Measurements from ENCODE around the gene NDUFB11.

NDUFB11 gene

GRCh38 chrX:47176101-47176740 is 31.7 kb upstream of the NDUFB11 start:
- no peak for TF ChIP-seq CTCF (IDR thresholded peaks at IDR 0.05; ENCODE audit: control insufficient read depth, insufficient read depth, low read depth, low read length, missing control alignments)
- H3K4me3 ChIP-seq (ENCODE audit: control insufficient read depth, low read depth, low read length), result no peak overlapping the region
- DNase-seq (ENCODE audit: low read depth), result no peak

DNA sequence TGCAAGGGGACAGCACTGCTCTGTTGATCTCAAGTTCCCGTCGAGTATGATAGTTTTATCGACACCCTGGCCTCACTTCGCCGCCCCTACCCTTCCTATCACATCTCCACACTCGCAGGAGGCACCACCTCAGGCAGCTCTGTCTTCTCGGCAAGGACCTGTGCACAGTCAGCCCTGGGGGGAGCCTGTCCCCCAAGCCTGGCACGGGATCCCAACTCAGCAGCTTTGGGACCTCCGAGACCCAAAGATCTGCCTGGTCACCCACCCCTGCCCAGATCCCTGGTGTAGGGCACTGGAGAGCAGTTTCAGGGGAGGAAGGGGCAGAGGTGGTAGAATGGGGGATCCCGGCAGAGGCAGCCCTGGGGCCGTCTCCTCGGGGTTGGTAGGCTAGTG is 31.1 kb upstream of the NDUFB11 start:
- no peak overlapping the region for H3K4me3 ChIP-seq (ENCODE audit: control insufficient read depth, low read depth, low read length)
- DNase-seq (ENCODE audit: low read depth), result no peak
- no peak for TF ChIP-seq CTCF (IDR thresholded peaks at IDR 0.05; ENCODE audit: control insufficient read depth, insufficient read depth, low read depth, low read length, missing control alignments)

DNA sequence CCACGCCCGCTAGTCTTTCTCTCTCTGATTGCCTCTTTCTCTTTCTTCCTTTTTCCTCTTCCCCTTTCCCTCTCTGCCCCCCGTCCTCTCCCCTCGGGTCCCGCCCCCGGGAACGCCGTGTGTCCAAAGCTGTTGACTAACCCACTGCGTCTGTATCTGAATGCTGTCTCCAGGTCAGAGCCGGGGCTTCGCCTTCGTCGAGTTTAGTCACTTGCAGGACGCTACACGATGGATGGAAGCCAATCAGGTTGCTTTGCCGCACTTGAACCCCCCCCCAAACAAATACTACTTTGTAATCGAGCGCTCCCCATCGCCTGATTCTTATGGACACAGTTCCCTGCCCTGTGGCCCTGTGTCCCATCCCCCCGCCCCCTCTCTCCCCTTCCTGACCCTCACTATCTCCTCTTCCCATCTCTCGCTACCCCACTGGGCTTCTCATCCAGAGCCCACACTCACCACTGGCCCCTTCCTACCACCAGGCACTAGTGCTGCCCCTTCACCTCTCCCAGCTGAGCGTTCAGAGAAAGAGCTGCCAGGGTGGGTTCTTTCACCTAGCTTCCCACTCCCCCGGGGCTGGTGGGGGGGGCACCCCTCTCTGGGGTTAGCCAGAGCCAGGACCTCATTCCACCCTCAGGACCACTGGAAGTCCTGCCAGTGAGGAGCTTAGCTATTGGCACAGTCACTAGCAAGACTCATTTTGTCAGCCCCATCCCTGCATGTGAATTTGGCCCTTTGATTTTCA is 30.5 kb upstream of the NDUFB11 start:
- TF ChIP-seq CTCF (IDR thresholded peaks at IDR 0.05; ENCODE audit: control insufficient read depth, insufficient read depth, low read depth, low read length, missing control alignments), result no peak
- DNase-seq (ENCODE audit: low read depth), result no peak
- no peak overlapping the region for H3K4me3 ChIP-seq (ENCODE audit: control insufficient read depth, low read depth, low read length)

DNA sequence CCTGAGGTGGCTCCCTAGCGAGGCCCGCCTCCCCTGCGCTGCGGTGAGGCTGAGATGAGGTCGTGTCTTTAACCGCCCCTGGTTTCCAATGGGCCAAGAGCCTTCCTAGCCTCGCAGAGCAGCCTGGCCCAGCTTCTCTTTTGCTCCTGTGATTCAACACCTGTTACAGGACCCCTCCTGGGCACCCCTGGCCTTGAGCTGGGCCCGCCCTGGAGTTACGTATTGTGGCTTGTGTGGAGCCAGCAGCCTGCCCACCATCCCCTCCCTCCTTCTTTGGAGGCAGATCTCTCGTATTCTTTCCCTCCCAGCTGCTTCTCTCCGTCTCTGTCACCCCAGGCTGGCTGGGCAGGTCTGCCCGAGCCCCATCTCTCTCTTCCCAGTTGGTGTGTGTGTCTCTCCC is 29.9 kb upstream of the NDUFB11 start:
- no peak for TF ChIP-seq CTCF (IDR thresholded peaks at IDR 0.05; ENCODE audit: control insufficient read depth, insufficient read depth, low read depth, low read length, missing control alignments)
- H3K4me3 ChIP-seq (ENCODE audit: control insufficient read depth, low read depth, low read length), result no peak overlapping the region
- no peak for DNase-seq (ENCODE audit: low read depth)

- no peak for TF ChIP-seq CTCF (IDR thresholded peaks at IDR 0.05; ENCODE audit: control insufficient read depth, insufficient read depth, low read depth, low read length, missing control alignments)
- DNase-seq (ENCODE audit: low read depth), result no peak
- no peak overlapping the region for H3K4me3 ChIP-seq (ENCODE audit: control insufficient read depth, low read depth, low read length)
Observed at GRCh38 chrX:47172971-47173792, 28.7 kb upstream of the NDUFB11 start.

GRCh38 chrX:47172549-47172948 is 28.0 kb upstream of the NDUFB11 start:
- no peak overlapping the region for H3K4me3 ChIP-seq (ENCODE audit: control insufficient read depth, low read depth, low read length)
- DNase-seq (ENCODE audit: low read depth), result no peak
- no peak for TF ChIP-seq CTCF (IDR thresholded peaks at IDR 0.05; ENCODE audit: control insufficient read depth, insufficient read depth, low read depth, low read length, missing control alignments)
